Measurements from ENCODE around the gene ADORA2B.
"Not testable (repeated sequence)": the region's sequence is repeated elsewhere in the genome, so short reads cannot be mapped to it uniquely, and the experiment has no call there.

ADORA2B gene

GRCh38 chr17:15944759-15945526, at the start of gene ADORA2B:
Gene ADORA2B, plus strand, starts transcription at chr17:15945130. Its CDS starts 119 bp downstream, at chr17:15945249.
- DNase-seq, result no peak

GRCh38 chr17:15896277-15896676, 48.7 kb upstream of the ADORA2B start:
- DNase-seq, result no peak

GRCh38 chr17:15896834-15897233, 48.1 kb upstream of the ADORA2B start:
- no peak for DNase-seq

- DNase-seq, result not testable (repeated sequence)
Observed at GRCh38 chr17:15899596-15899995, 45.3 kb upstream of the ADORA2B start.

- DNase-seq, result no peak
Observed at GRCh38 chr17:15900871-15901270, 44.1 kb upstream of the ADORA2B start.

- not testable (repeated sequence) for DNase-seq
Observed at GRCh38 chr17:15905236-15905635, 39.7 kb upstream of the ADORA2B start.

- DNase-seq, result no peak
Observed at GRCh38 chr17:15907290-15907689, 37.6 kb upstream of the ADORA2B start.

GRCh38 chr17:15908378-15908777, 36.6 kb upstream of the ADORA2B start:
- DNase-seq, result no peak

- DNase-seq, result no peak
Observed at GRCh38 chr17:15909481-15909991, 35.4 kb upstream of the ADORA2B start.

GRCh38 chr17:15910791-15911190, 34.1 kb upstream of the ADORA2B start:
- no peak for DNase-seq

- DNase-seq, result not testable (repeated sequence)
Observed at GRCh38 chr17:15911701-15912100, 33.2 kb upstream of the ADORA2B start.

- no peak for DNase-seq
Observed at GRCh38 chr17:15912416-15912955, 32.4 kb upstream of the ADORA2B start.

GRCh38 chr17:15913826-15914225, 31.1 kb upstream of the ADORA2B start:
- DNase-seq, result no peak

GRCh38 chr17:15914400-15915170, 30.3 kb upstream of the ADORA2B start:
- DNase-seq, result no peak

- DNase-seq, result no peak
Observed at GRCh38 chr17:15915961-15916360, 29.0 kb upstream of the ADORA2B start.

GRCh38 chr17:15917021-15917437, 27.9 kb upstream of the ADORA2B start:
- no peak for DNase-seq

GRCh38 chr17:15917438-15918027, 27.4 kb upstream of the ADORA2B start:
- no peak for DNase-seq

- no peak for DNase-seq
Observed at GRCh38 chr17:15918261-15918660, 26.7 kb upstream of the ADORA2B start.

GRCh38 chr17:15918661-15919259, 26.2 kb upstream of the ADORA2B start:
- DNase-seq, result no peak

GRCh38 chr17:15919466-15919865, 25.5 kb upstream of the ADORA2B start:
- DNase-seq, result no peak

- DNase-seq, result no peak
Observed at GRCh38 chr17:15920758-15921239, 24.1 kb upstream of the ADORA2B start.

- DNase-seq, result no peak
Observed at GRCh38 chr17:15921640-15922039, 23.3 kb upstream of the ADORA2B start.

GRCh38 chr17:15922586-15922985, 22.3 kb upstream of the ADORA2B start:
- no peak for DNase-seq

Measured in DMS 273 treated with DMSO at 0.1 percent for 48 hours (cell line).